Fibroblast of lung (primary cell): ENCODE results near the gene ADCY4. TPM values are rescaled to one million over a fixed set of nuclear protein-coding genes. Genes with fewer than 3 reads are reported as not detected.
A peak's percentile ranks its signal among the peaks of the same experiment; 100 is the strongest.

Experiments used
- DNase-seq, 2 donors: peaks; one replicate each; pipeline versions ENCODE4 v3.0.0 to v3.0.0-alpha.2; 2010; ENCODE audit warnings: low read depth in 2 of 2
- H2AFZ ChIP-seq: 2 replicates; pipeline ENCODE4 v1.5.1; 2012; ENCODE audit warnings: low read length, control low read depth, inconsistent platforms
- H3K27ac ChIP-seq: 2 replicates; pipeline ENCODE4 v1.5.1; 2011; ENCODE audit warnings: low read length, control low read depth; ENCODE audit not compliant: insufficient read depth
- H3K27me3 ChIP-seq: 2 replicates; pipeline ENCODE4 v1.5.1; 2011; ENCODE audit warnings: mild to moderate bottlenecking, low read length; ENCODE audit not compliant: control insufficient read depth, insufficient read depth
- H3K36me3 ChIP-seq: 2 replicates; pipeline ENCODE4 v1.5.1; 2011; ENCODE audit warnings: low read length; ENCODE audit not compliant: control insufficient read depth, insufficient read depth
- H3K4me1 ChIP-seq: 2 replicates; pipeline ENCODE4 v1.5.1; 2011; ENCODE audit warnings: low read length; ENCODE audit not compliant: control insufficient read depth, insufficient read depth; ENCODE audit errors: extremely low read depth
- H3K4me2 ChIP-seq: 2 replicates; pipeline ENCODE4 v1.5.1; 2011; ENCODE audit warnings: low read length, control low read depth; ENCODE audit not compliant: insufficient read depth; ENCODE audit errors: extremely low read depth
- H3K4me3 ChIP-seq, 4 experiments: fragments of 200-600 bp in 1 of 4; sonication (generic) in 1 of 4; replicated peaks in 1 of 4; 2 replicates each; pipeline ENCODE4 v1.5.1; 2011 to 2016; ENCODE audit warnings: low read length in 4 of 4, low read depth in 3 of 4, mild to moderate bottlenecking in 3 of 4, control low read depth in 2 of 4, inconsistent platforms in 1 of 4, mixed read lengths in 1 of 4; ENCODE audit not compliant: insufficient read depth in 1 of 4; ENCODE audit errors: control extremely low read depth in 1 of 4
- H3K79me2 ChIP-seq: 2 replicates; pipeline ENCODE4 v1.5.1; 2012; ENCODE audit warnings: mild to moderate bottlenecking, low read length, inconsistent platforms; ENCODE audit not compliant: control insufficient read depth, insufficient read depth
- H3K9ac ChIP-seq: 2 replicates; pipeline ENCODE4 v1.5.1; 2011; ENCODE audit warnings: mild to moderate bottlenecking, low read length, control low read depth; ENCODE audit not compliant: insufficient read depth
- H3K9me3 ChIP-seq: 2 replicates; pipeline ENCODE4 v1.5.1; 2012; ENCODE audit warnings: low read depth, low read length; ENCODE audit not compliant: control insufficient read depth, insufficient read depth
- H4K20me1 ChIP-seq: 2 replicates; pipeline ENCODE4 v1.5.1; 2011; ENCODE audit warnings: low read length; ENCODE audit not compliant: control insufficient read depth, insufficient read depth; ENCODE audit errors: extremely low read depth
- EZH2 ChIP-seq: IDR thresholded peaks from 2 replicates; pipeline ENCODE4 v1.5.1; 2012; ENCODE audit warnings: low read length, control low read depth, mild to moderate bottlenecking; ENCODE audit errors: missing control alignments
- polyA plus RNA-seq, 2 donors: library from polyadenylated mRNA; depleted of rRNA in 1 of 2; stranded (reverse) in 1 of 2; unstranded in 1 of 2; fragments of >200 nt; gene quantifications; 2 replicates each; pipeline ENCODE4 v1.2.1, GENCODE V29; 2011 to 2012; ENCODE audit warnings: missing spikeins in 1 of 2
- total RNA-seq: library from RNA; depleted of rRNA; stranded (reverse); fragments of >200 nt; gene quantifications from 2 replicates; pipeline ENCODE4 v1.2.1, GENCODE V29; 2014
- TF ChIP-seq, protein P1 (sequence below), 2 donors: IDR thresholded peaks in 1 of 2; conservative IDR thresholded peaks in 1 of 2; 1 replicate in 1 of 2; 2 replicates in 1 of 2; pipeline ENCODE4 v1.5.1; 2011 to 2012; ENCODE audit warnings: low read length in 2 of 2, control low read depth in 1 of 2, inconsistent platforms in 1 of 2, low read depth in 1 of 2, mild to moderate bottlenecking in 1 of 2

Gene ADCY4
- total and polyA plus RNA-seq, 2 donors (not counting 1 experiment from before 2014, with no cell fraction given) = 1.4 to 7.4 TPM

DNA sequence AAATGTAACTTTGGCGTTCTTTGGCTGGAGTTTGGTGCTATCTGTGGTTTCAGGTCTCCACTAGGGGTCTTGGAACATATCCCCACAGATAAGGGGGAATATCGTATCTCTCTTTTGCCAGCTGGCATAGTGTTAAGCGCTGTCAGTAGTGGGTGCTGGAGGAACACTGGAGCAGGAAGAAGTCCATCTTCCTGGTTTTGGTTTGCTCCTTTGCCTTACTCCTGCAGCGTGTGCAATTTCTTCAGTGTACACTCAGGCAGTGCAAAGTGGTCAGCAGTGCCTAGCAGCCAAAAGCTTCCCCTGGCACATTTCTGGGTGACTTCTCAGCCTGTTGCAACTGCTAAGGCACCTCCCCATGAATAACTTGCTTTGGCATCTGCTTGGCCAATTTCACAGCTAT is 16.6 kb upstream of the ADCY4 start:
- Histone ChIP-seq H3K9ac (no peak overlapping the region), H3K27me3 (peaks cover 4% of the 10 kb centered on the region), H4K20me1 (no peaks in the 10 kb centered on the region), H3K9me3 (no peaks in the 10 kb centered on the region), H2AFZ (no peak overlapping the region), H3K79me2 (no peaks in the 10 kb centered on the region), H3K27ac (no peak overlapping the region), H3K4me1 (peaks cover 8% of the 10 kb centered on the region), H3K4me3 (no peak overlapping the region), H3K36me3 (no peaks in the 10 kb centered on the region), H3K4me2 (peak overlapping the region; percentile 11)
- TF ChIP-seq, protein P1, sequence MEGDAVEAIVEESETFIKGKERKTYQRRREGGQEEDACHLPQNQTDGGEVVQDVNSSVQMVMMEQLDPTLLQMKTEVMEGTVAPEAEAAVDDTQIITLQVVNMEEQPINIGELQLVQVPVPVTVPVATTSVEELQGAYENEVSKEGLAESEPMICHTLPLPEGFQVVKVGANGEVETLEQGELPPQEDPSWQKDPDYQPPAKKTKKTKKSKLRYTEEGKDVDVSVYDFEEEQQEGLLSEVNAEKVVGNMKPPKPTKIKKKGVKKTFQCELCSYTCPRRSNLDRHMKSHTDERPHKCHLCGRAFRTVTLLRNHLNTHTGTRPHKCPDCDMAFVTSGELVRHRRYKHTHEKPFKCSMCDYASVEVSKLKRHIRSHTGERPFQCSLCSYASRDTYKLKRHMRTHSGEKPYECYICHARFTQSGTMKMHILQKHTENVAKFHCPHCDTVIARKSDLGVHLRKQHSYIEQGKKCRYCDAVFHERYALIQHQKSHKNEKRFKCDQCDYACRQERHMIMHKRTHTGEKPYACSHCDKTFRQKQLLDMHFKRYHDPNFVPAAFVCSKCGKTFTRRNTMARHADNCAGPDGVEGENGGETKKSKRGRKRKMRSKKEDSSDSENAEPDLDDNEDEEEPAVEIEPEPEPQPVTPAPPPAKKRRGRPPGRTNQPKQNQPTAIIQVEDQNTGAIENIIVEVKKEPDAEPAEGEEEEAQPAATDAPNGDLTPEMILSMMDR (conservative IDR thresholded peaks at IDR 0.05 in 1 of 2, IDR thresholded peaks at IDR 0.05 in 1 of 2; ENCODE audit: low read depth in 1 of 2, low read length in 2 of 2) = peak in 1 of 2 donors; percentile 21
- TF ChIP-seq EZH2 = no peak
- peak in 1 of 2 donors; percentile 54 for DNase-seq

- DNase-seq = no peak
- TF ChIP-seq EZH2 = no peak
- TF ChIP-seq, protein P1 (conservative IDR thresholded peaks at IDR 0.05 in 1 of 2, IDR thresholded peaks at IDR 0.05 in 1 of 2; ENCODE audit: low read depth in 1 of 2, low read length in 2 of 2) = no peak
- Histone ChIP-seq H3K27ac (no peak overlapping the region), H2AFZ (no peak overlapping the region), H3K27me3 (peaks cover 4% of the 10 kb centered on the region), H3K9ac (no peak overlapping the region), H4K20me1 (no peaks in the 10 kb centered on the region), H3K4me2 (no peak overlapping the region), H3K4me1 (peaks cover 8% of the 10 kb centered on the region), H3K79me2 (no peaks in the 10 kb centered on the region), H3K4me3 (no peak overlapping the region), H3K9me3 (no peaks in the 10 kb centered on the region), H3K36me3 (no peaks in the 10 kb centered on the region)
These were observed 14.9 kb upstream of the ADCY4 start for GRCh38 chr14:24349742-24350141.

GRCh38 chr14:24348186-24348585 is 13.3 kb upstream of the ADCY4 start:
- Histone ChIP-seq H3K4me1 (peaks cover 2% of the 10 kb centered on the region), H3K27me3 (peaks cover 4% of the 10 kb centered on the region), H3K79me2 (no peaks in the 10 kb centered on the region), H3K27ac (no peak overlapping the region), H3K4me2 (no peak overlapping the region), H4K20me1 (no peaks in the 10 kb centered on the region), H2AFZ (no peak overlapping the region), H3K9ac (no peak overlapping the region), H3K4me3 (no peak overlapping the region), H3K9me3 (no peaks in the 10 kb centered on the region), H3K36me3 (no peaks in the 10 kb centered on the region)
- no peak for TF ChIP-seq EZH2
- TF ChIP-seq, protein P1 (conservative IDR thresholded peaks at IDR 0.05 in 1 of 2, IDR thresholded peaks at IDR 0.05 in 1 of 2; ENCODE audit: low read depth in 1 of 2, low read length in 2 of 2) = no peak
- DNase-seq = no peak
